Lung (tissue), 12 donors: ENCODE measurements around the gene CHDH. TPM values are rescaled to one million over a fixed set of nuclear protein-coding genes. Genes with fewer than 3 reads are reported as not detected.

ENCODE experiments used
- ATAC-seq: fragments of 200-7000 bp; cut with Tn5 transposase; one replicate; pipeline ENCODE4 v1.9.1; 2020; ENCODE audit warnings: moderate number of reproducible peaks; ENCODE audit not compliant: insufficient read depth, low FRiP score
- DNase-seq, 3 donors: peaks; one replicate each; pipeline ENCODE4 v3.0.0-alpha.2; 2013 to 2017
- H3K27ac ChIP-seq, 2 donors: one replicate each; pipeline ENCODE4 v1.5.1; 2013; ENCODE audit warnings: mild to moderate bottlenecking in 2 of 2, moderate library complexity in 2 of 2, control low read depth in 1 of 2, inconsistent platforms in 1 of 2, low read depth in 1 of 2, low read length in 1 of 2
- H3K27me3 ChIP-seq, 3 donors: one replicate each; pipeline ENCODE4 v1.5.1; 2013; ENCODE audit warnings: low read length in 2 of 3; ENCODE audit not compliant: control insufficient read depth in 3 of 3, insufficient read depth in 3 of 3
- H3K36me3 ChIP-seq, 4 donors: one replicate each; pipeline ENCODE4 v1.5.1; 2013; ENCODE audit warnings: low read length in 4 of 4, mild to moderate bottlenecking in 1 of 4, moderate library complexity in 1 of 4; ENCODE audit not compliant: control insufficient read depth in 4 of 4, insufficient read depth in 4 of 4
- H3K4me1 ChIP-seq, 5 donors: one replicate each; pipeline ENCODE4 v1.5.1; 2013; ENCODE audit warnings: low read length in 5 of 5, mild to moderate bottlenecking in 2 of 5, moderate library complexity in 1 of 5; ENCODE audit not compliant: control insufficient read depth in 5 of 5, insufficient read depth in 5 of 5
- H3K4me3 ChIP-seq: one replicate; pipeline ENCODE4 v1.5.1; 2013; ENCODE audit warnings: mild to moderate bottlenecking, control low read depth, moderate library complexity
- H3K9ac ChIP-seq, 2 donors: one replicate each; pipeline ENCODE4 v1.5.1; 2013; ENCODE audit warnings: low read length in 2 of 2, control low read depth in 1 of 2; ENCODE audit not compliant: insufficient read depth in 1 of 2
- H3K9me3 ChIP-seq, 4 donors: one replicate each; pipeline ENCODE4 v1.5.1; 2013; ENCODE audit warnings: low read length in 3 of 4, mild to moderate bottlenecking in 1 of 4, moderate library complexity in 1 of 4; ENCODE audit not compliant: control insufficient read depth in 4 of 4, insufficient read depth in 3 of 4
- CTCF ChIP-seq: IDR thresholded peaks from 2 replicates; pipeline ENCODE4 v1.5.1; 2012; ENCODE audit warnings: mild to moderate bottlenecking; ENCODE audit errors: control extremely low read depth, extremely low read depth
- WGBS, 2 donors: extraction: QIAGEN DNeasy Blood & Tissue Kit; methylation state at CpG; one replicate each; pipeline ENCODE4 v1.1.7; 2013; 5-methylcytosine and 5-hydroxymethylcytosine counted together
- polyA plus RNA-seq, 2 donors: library from polyadenylated mRNA; stranded (reverse); fragments of 200-250 nt; gene quantifications; one replicate each; pipeline ENCODE4 v1.2.1, GENCODE V29; 2013
- total RNA-seq, 2 donors: library from RNA; depleted of rRNA in 1 of 2; stranded (reverse); fragments of >200 nt in 1 of 2; gene quantifications; one replicate each; pipeline ENCODE4 v1.2.1, GENCODE V29; 2014 to 2021
- donor health status: control.
- donor health status: control.
- donor health status: Bipolar disorder and iron deficiency.
- donor health status: healthy.
- donor health status: DM: yes; HTN: yes; CAD: no.

The CHDH gene
- total and polyA plus RNA-seq, 4 donors = 1.5 to 10.9 (median 2.8) TPM

- no peak for DNase-seq
- no peak for TF ChIP-seq CTCF
- WGBS, 2 donors = 78 to 81% methylated on average over 5 of the region's 5 CpGs
- ATAC-seq = no peak
- no peak overlapping the region for H3K4me3 ChIP-seq
- H3K27ac ChIP-seq = no peak overlapping the region
- no peaks in the 10 kb centered on the region for H3K27me3 ChIP-seq
- H3K36me3 ChIP-seq = no peaks in the 10 kb centered on the region
- H3K9me3 ChIP-seq = no peaks in the 10 kb centered on the region
- no peak overlapping the region for H3K9ac ChIP-seq
- peaks cover 0 to 22% (median 4%) of the 10 kb centered on the region in 5 donors for H3K4me1 ChIP-seq
Observed at GRCh38 chr3:53841296-53841695, 4.9 kb downstream of the CHDH start.

- H3K4me1 ChIP-seq = peaks cover 0 to 6% (median 0%) of the 10 kb centered on the region in 5 donors
- no peak overlapping the region for H3K9ac ChIP-seq
- peak; percentile 23 for ATAC-seq
- no peaks in the 10 kb centered on the region for H3K36me3 ChIP-seq
- H3K27me3 ChIP-seq = no peaks in the 10 kb centered on the region
- TF ChIP-seq CTCF = no peak
- H3K9me3 ChIP-seq = no peaks in the 10 kb centered on the region
- 64 to 67% methylated on average over 10 of the region's 10 CpGs for WGBS, 2 donors
- DNase-seq = no peak
- no peak overlapping the region for H3K4me3 ChIP-seq
- H3K27ac ChIP-seq = no peak overlapping the region
Observed at GRCh38 chr3:53837331-53837730, 8.9 kb downstream of the CHDH start.

- DNase-seq (no peak), ATAC-seq (no peak)
- 95 to 98% methylated on average over 9 of the region's 9 CpGs for WGBS, 2 donors
- TF ChIP-seq CTCF = no peak
- no peak overlapping the region for H3K4me3 ChIP-seq
- H3K27me3 ChIP-seq = no peaks in the 10 kb centered on the region
- no peaks in the 10 kb centered on the region for H3K36me3 ChIP-seq
- peaks cover 0 to 6% (median 0%) of the 10 kb centered on the region in 5 donors for H3K4me1 ChIP-seq
- no peak overlapping the region for H3K27ac ChIP-seq
- H3K9me3 ChIP-seq = no peaks in the 10 kb centered on the region
- no peak overlapping the region for H3K9ac ChIP-seq
Observed at GRCh38 chr3:53836084-53836872, 9.9 kb downstream of the CHDH start.

GRCh38 chr3:53835257-53835656 is 11.0 kb downstream of the CHDH start:
- 88 to 100% methylated on average over 1 of the region's 1 CpG for WGBS, 2 donors
- ATAC-seq (no peak), DNase-seq (no peak)
- Histone ChIP-seq H3K27me3 (no peaks in the 10 kb centered on the region), H3K27ac (no peak overlapping the region), H3K4me3 (no peak overlapping the region), H3K9me3 (no peaks in the 10 kb centered on the region), H3K4me1 (peaks cover 0 to 4% (median 0%) of the 10 kb centered on the region in 5 donors), H3K36me3 (no peaks in the 10 kb centered on the region), H3K9ac (no peak overlapping the region)
- TF ChIP-seq CTCF = no peak
